ENCODE measurements around the gene MTG2.

MTG2 gene

DNA sequence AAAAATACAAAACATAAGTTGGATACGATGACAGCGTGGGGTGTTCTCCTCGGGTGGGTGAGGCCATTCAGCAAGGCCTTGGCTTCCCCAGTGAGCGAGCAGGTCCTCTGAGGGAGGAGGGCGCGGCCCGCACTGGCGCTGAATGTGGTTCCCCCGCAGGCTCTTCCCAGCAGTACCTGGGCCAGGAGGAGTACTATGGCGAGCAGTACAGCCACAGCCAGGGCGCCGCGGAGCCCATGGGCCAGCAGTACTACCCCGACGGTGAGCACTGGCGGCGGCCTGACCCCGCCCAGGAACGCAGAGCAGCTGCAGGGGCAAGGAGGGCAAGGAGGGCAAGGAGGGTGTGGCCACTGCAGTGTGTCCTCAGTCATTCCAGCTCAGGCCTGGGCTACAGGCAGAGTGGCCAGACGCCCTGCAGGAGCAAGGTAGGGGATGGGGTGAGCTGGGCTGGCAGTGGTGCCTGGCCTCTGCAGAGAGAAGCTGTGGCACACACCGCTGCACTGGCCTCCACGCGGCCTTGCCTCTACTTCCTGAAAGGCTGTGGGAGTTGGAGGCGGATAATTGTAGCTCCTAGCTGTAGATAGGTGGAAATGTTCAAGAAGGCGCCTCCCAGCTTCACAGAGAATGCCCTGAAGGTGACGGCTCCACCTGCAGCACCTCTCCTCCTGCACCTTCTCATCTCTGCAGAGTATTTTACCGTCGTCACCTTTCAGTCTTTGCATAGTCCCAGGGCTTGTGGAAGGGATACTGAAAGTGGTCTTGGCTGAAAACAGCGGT lies 18.7 kb upstream of the MTG2 start:
- no peak for DNase-seq

DNA sequence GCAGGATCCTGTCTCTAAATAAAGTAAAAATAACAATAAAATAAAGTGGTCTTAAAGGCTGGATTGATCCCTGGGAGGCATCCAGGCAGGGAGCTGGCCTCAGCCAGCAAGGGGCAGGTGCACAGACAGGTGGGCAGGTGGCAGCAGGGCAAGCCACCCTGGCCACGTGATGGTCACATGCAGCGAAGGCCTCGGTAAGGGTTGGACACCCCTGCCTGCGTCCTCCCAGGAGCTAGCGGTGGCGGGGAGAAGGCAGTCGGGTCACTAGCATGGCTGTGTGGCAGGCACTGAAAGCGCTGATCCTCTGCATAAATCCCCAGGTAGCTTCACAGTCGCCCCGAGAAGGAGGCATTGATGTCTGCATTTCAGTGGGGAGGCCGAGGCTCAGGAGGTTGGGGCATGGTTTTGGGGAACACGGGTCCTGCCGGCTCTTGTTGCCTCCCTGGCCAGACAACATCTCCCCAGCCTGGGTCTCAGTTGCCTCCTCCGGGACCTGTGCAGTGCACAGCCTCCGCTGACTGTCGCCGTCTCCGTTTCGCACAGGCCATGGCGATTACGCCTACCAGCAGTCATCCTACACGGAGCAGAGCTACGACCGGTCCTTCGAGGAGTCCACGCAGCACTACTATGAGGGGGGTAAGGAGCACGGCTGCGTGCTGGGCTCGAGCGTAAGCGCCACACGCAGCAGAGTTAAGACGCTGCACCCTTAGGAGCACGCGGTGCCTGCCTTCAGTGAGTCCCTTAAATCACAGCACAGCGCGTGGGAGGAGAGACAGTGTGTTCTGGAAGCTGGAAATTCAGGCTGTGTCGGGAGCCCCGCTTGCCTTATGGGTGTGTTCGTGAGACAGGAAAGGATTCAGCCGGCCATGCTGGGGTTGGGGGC lies 17.7 kb upstream of the MTG2 start:
- no peak for DNase-seq

DNA sequence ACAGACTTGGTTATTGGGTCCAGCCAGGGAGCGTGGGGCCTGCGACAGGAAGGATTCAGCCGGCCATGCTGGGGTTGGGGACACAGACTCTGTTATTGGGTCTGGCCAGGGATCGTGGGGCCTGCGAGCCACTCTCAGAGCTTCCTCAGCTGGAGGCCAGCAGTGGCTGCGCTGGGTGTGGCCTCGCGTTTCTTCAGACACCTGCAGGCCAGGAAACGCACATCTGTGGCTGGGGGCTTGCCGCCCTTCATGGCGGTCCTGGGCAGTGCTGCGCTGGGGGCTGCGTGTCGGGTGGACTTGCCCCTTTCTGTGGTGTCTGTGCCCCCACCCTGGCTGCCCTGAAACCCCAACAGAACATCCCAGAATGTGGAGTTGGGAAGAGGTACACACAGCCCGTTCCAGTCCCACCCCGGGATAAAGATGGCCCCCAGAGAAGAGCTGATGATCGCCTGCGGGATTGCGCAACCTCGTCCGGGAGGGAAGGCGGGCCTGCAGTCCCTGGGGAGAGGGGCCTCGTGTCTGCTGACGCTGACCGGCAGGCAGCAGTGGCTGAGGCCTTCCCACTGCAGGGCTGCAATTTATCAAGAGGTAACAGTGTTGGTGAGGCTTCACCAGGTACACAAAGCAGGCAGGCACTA lies 16.9 kb upstream of the MTG2 start:
- DNase-seq, result no peak

DNA sequence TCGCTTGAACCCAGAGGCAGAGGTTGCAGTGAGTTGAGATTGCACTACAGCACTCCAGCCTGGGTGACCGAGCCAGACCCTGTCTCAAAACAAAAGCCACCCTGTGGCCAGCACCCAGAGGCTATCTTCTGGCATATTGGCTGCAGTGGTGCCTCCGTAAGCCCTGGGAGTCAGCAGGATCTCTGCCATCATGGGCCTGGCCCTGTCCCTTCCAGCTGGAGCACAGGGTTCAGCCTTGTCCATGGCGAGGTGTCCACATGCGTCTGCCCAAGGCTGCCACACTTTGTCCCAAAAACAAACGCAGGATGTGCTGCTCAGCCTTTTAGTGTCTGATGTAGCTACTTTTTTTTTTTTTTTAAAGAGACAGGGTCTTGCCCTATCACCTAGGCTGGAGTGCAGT lies 15.4 kb upstream of the MTG2 start:
- no peak for DNase-seq

DNA sequence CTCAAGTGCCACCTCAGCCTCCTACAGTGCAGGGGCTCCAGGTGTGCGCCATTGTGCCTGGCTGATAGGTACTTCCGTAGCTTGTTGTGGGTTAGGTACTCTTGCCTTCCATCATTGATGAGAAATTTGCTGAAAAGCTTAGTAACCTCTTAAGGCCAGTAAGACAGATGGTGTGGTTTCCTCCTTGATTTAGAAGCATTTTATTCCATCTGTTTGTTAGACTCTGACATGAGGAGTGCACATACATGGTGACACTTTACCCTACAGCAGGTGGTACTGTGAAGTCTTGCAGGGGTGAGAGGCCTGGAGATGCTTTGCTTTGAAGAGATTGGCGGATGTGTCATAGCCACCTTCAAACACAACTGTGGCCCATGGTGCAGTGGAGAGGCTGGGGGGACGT lies 14.8 kb upstream of the MTG2 start:
- DNase-seq, result no peak

DNA sequence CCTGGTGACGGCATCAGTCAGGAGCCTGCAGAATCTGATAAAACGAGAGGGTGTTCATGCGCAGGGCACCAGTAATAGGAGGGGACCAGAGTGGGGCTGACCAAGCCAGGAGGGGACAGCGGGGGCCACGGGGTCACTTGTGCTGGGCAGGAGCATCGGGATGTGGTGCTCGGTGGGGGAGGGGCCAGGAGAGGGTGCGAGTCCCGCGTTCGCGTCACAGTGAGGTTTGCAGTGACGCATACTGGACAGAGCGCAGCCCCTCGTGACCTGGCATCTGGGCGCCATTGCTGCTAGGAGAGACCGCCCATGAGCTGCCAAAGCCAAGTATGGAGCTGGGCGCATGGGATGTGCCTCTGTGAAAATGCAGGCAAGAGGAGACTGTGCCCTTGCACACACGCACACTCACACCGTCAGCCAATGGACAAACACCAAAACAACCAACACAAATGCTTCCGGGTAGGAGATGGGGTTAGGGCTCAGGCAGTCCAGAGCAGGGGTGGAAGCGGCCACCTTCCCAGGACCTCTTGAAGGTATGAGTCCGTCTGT lies 13.9 kb upstream of the MTG2 start:
- DNase-seq, result no peak

DNA sequence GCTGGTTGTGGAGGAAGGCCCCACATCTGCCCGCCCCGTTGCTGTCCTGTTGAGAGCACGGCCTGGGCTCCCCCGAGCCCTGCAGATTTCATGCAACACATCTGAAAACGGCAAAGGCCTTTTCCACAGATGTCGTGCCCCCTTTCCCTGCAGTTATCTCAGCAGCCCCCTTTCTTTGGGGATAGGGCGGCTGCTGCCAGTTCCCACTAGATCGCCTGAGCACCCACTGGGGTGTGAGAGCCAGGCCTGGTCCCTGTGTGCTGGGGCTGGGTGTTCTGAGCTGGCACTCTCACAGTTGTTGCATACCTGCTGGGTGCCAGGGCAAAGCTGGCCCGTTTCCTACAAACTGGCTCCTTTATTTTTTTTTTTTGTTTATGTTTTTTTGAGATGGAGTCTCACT lies 12.3 kb upstream of the MTG2 start:
- no peak for DNase-seq

DNA sequence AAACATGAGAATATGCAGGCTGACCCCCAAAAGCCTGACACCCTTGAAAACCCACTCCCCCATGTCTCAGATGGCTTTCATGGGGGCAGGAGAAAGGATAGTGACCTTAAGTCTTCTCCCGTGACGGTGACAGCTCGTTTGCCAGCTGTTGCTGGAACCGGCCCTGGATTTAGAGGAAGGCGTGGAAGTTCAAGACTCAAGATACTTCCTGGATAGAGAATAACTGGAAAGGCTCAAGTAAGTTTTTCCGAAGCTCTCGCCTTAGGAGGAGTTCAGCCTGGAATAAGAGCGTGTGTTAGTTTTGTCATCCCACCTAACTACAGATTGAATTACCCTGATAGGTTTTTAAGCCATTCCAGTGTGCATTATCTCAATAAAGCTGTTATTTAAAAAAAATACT lies 11.6 kb upstream of the MTG2 start:
- no peak for DNase-seq

DNA sequence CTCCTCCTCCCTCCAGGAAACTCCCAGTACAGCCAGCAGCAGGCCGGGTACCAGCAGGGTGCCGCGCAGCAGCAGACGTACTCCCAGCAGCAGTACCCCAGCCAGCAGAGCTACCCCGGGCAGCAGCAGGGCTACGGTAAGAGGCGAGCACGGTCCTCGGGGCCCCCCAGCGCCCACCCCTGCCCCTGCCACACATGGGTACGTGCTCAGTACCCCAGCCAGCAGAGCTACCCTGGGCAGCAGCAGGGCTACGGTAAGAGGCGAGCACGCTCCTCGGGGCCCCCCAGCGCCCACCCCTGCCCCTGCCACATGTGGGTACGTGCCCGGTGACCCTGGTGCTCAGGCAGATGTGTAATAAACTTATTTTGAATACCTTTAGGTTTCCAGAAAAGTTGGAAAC lies 10.2 kb upstream of the MTG2 start:
- DNase-seq, result no peak

DNA sequence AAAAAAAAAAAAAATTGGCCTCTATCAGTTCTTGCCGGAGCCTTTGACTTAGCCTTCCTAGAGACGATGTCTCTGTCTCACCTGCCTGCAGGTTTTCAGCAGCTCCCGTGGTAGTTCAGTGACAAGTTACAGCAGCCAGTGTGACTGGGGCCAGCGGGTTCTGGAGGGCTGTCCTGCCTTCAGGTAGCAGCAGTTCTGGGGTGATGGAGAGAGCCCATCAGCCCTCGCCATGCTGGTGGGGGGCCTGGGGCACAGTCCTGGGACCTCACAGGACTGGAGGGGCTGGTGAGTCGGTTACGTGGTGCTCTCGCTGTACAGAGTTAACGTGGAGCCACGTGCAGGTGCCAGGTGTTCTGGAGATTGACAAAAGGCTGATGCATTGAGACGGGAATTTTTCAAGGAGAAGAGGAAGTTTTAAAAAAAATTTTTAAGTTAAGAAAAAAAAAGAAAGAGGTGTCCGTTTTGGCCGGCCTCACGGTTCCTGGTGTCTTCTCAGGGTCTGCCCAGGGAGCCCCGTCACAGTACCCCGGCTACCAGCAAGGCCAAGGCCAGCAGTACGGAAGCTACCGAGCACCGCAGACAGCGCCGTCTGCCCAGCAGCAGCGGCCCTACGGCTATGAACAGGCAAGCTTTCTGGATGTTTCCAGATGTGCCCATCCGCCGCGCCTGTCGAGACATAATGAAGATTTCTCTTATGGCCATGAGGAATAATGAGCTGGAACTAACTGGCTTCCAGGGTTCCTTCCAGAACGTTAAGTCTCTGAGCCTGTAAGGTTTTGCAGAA lies 8.6 kb upstream of the MTG2 start:
- DNase-seq, result no peak

DNA sequence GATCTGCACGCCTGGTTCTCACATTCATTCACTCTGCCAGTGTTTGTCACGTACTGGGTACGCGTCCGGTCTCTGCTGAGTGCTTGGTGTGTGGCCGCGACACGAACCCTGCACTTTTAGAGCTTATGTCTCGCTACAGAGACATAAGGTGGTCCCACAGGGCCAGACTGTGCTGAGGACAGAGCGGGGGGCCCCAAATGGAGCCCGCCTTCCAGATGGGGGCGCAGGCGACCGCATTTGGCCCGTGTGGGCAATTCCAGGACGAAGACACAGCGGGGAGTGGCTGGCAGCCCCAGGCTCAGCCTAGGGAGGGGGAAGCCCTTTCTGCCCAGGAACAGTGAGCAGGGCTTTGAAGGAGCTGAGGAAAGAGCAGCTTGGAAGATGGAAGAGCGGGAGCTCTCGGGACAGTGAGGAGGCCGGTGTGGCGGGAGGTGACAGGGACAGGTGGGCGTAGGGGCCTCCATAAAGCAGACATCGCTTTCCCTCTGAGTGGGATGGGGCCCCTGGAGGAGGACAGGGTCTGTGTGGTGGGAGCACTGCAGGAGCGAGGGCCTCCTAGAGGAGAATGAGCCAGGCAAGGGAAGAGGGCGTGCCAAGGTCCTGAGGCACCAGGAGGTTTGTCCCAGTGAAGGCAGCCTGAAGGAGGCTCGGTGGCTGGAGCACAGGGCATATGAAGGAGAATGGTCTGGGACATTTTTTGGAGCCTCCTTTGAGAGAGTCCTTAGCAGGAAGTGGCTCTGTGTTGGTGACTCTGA lies 7.8 kb upstream of the MTG2 start:
- DNase-seq, result no peak

DNA sequence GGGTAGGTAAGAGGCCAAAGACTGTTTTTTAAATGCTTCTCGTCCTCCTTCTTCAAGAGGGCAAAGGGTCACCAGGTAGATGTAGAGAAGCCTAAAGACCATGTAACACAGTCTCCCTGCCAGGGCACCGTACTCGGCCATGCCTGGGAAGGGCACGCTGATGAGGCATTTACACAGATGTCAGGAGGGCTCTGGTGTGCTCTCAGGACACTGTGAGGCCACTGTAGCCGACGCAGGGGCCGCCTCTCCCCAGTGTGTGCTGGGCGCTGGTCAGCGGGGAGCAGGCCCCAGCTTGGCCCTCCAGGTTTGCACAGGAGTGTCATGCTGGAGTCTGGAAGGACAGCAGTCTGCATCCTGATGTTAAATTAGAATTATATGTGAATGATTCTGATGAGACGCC lies 7.1 kb upstream of the MTG2 start:
- no peak for DNase-seq

DNA sequence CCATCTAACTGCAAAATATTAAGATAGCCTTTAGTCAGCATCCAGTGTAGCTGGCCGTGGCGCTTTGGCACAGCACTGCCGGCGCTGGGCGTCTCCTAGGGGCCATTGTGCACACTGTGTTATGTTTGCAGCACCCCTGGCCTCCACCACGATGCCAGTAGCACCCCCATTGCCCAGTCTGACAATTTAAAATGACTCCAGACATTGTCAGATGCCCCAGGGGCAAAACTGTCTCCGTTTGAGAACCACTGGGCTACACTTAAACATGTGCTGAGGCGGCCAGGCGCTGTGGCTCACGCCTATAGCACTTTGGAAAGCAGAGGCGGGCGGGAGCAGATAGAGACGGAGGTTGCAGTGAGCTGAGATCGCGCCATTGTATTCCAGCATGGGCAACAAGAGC lies 6.0 kb upstream of the MTG2 start:
- no peak for DNase-seq

DNA sequence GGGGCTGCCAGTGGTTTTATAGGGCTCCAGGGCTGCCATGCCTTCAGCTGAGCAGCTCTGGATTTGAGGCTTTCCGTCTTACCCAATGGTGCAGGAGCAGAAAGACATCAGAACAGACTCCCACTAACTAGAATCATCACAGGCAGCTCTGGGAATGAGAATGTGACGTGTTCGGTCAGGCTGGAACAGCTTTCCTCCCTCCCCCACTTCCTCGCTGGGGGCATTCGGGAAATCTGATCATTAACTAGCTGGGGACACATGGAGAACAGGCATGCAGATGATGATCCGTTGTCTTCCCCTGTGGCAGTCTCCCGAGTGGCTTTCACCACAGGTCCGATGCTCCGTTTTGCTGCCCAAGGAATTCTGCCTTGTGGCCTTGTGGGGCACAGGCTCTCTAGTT lies 5.5 kb upstream of the MTG2 start:
- DNase-seq, result no peak

DNA sequence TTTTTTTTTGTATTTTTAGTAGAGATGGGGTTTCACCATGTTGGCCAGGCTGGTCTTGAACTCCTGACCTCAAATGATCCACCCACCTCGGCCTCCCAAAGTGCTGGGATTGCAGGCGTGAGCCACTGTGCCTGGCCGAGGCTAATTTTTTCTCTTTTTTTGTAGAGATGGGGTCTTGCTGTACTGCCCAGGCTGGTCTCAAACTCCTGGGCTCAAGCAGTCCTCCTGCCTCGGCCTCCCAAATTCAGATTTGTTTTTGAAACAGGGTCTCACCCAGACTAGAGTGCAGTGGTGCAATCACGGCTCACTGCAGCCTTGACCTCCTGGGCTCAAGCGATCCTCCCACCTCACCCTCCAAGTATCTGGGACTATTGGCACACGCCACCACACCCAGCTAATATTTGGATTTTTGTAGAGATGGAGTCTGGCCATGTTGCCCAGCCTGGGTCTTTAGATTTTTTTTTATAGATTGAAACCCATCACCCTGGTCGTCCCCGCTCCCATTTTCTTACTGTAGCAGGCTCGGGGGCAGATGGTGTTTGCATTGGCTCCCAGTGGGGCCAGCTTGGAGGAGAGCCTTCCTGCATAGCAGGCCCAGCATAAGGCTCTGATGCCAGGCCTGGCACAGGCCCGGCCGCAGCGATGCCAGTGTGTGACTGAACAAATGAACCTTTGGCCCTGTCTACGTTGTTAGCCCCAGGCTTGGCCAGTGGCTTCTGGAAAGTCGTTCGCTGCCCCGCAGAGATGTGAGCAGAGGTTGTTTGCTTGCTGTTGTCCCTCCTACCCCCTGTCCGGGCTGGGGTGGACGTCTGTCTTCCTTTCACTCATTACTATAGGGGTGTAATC lies 4.3 kb upstream of the MTG2 start:
- DNase-seq, result no peak

DNA sequence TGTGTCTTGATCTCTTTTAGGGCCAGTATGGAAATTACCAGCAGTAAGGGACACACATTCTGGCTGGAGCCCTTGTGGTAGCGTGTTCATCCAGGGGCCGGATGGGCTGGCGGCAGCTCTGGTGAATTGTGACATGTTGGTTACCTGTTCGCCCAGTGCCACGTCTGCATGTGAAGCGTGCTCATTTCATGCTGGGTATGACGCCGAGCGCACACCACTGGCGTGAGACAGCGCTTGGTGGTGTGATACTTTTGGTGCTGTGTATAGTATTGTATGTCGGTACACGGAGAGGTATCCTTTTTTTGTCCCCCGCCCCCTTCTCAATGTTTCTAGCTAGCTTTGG lies 3.7 kb upstream of the MTG2 start:
- no peak for DNase-seq

DNA sequence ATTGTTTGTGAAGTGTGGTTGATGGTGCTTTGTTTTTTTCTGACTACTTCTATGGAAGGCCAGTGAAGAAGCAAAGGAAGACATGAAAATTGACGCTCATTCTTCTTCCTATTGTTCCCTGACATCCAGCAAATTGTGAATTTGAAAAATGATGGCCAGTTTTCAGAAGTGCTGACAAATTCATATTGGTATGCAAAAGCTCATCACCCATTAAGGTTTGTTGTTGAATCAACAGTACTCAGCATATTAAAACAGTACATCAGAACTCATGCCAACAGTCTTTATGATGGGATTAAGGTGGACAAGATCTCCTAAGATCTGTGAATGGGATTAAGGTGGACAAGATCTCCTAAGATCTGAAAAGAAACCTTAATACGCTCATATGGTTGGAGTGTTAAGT lies 1.0 kb upstream of the MTG2 start:
- DNase-seq, result no peak

DNA sequence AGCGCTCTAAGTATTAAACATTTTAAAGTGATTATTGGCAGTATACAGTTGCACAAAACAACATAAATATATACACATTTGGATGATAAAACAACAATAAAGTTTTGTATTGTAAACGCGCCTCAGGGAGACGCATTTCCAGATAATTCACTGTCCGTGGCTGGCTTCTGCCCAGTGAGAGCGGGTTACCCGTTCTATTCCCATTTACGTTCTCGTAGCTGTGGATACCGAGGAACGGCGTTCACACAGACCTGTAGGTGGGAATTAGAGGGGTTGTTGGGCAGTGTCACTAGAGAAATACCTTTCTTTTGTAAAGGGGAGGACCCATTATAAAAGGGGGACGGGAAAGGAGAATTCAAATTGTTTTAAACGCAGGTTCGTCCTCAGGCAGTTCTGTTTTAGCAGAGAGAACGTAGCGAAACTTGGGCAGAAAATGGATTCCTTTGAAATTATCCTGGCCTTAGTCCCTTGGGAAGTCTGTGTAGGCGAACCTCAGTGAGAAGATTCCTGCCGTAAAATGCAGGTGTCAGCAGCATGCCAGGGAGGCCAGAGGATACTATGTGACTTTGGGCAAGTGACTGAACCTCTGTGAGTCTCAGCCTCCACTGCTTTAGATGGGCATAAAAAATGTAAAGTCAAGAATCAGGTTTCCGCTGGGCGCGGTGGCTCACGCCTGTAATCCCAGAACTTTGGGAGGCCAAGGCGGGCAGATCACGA lies 756 bp downstream of the MTG2 start:
- DNase-seq, result no peak

DNA sequence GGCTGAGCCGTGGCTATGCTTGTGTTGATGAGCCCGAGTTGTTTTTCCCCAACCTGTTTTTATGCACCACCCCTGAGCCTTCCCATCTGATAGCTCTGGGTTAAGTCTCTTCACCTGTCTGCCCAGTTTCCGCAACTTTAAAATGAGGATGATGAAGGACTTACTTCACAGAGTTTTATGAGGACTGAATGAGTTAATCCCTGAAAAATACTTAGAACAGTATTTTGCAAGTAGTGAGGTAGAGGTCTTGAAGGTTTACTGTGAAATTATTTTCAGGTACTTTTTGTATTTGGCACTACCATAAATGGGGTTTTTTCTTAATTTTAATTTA lies 3.2 kb downstream of the MTG2 start:
- no peak for DNase-seq
